HG02973 (cell line): ENCODE results near the gene AP3S2.
"Not testable (repeated sequence)": the region's sequence is repeated elsewhere in the genome, so short reads cannot be mapped to it uniquely, and the experiment has no call there.

Experiments used
- ATAC-seq: cut with Tn5 transposase; IDR thresholded peaks from one replicate; pipeline ENCODE4 v1.9.1; 2021; ENCODE audit warnings: moderate library complexity; ENCODE audit not compliant: unreplicated experiment

Gene AP3S2

DNA sequence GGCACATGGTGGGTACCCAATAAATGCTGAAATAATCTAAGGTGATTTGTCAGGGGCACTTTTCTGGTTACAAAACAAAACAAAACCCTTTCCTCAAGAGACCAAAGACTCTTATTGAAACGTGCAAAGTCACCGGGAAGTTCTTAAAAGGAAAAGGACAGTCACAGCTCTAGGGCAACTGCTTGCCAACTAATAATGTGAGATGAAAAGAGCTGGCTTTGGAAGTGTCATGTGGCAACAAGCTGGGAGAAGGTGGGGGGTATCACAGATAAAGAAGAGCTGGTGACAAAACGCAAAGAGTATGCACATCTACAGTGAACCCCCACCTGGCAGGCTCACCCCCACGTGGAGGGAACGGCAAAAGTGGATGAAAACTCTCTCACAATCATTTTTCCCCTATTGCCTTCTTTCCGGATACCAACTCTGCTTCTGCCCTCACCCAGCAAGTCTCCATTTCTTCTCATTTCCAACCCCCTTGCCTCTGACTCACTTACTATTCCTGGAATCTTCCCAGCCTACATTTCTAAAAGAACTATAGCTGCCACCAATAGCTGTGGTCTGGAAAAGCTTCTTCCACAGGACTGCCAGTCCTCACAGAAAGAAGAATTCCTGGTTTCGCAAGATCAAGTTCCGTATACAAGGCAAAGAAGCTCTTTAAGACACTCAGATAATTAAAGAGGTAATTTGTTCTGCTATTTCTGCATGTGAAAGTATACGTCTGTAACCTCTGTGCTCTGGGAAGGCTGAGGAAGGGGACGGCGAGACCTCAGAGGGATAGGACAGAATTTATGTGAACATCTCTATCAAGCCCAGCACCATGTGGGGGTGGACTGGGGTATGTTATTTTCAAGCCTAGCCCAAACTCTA lies 57.3 kb downstream of the AP3S2 start:
- no peak for ATAC-seq

DNA sequence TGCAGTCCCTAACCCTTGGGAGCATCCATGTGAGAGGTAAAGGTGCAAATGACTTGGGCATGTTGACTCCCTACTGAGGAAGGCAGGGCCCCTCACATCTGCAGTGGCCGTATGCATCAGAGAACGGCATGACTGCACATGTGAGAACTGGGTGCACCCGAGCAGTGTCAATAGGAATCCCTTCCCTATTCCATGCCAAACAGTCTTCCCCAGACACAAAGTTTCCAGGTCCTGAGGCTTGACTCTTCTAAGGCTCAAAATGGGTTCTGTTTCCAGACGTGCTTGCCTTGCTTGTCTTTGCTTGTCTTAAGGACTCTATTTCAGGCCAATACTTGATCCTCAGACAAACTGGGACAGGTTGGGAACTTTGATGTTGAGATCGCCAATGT lies 58.6 kb downstream of the AP3S2 start:
- ATAC-seq: no peak

GRCh38 chr15:89834465-89835175 lies 59.2 kb downstream of the AP3S2 start:
- not testable (repeated sequence) for ATAC-seq

GRCh38 chr15:89833966-89834365 lies 59.8 kb downstream of the AP3S2 start:
- ATAC-seq: no peak

DNA sequence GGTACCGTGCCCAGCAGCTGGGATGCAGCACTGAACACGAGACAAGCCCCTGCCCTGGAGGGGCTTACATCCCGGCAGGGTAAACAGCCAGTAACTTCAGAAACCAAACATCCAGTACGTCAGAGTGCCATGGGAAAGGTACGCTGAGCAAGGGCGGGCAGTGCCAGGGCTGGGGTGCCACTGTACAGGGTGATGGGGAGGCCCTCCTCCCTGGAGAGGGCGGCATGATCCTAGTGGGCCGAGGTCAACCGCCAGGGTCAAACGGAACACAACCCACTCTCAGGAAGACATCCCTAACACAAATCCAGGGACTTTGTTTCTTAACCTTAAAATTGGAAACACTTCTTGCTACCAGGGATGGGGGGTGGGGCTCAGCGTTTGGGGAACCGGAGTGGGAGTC lies 63.2 kb downstream of the AP3S2 start:
- ATAC-seq: no peak

DNA sequence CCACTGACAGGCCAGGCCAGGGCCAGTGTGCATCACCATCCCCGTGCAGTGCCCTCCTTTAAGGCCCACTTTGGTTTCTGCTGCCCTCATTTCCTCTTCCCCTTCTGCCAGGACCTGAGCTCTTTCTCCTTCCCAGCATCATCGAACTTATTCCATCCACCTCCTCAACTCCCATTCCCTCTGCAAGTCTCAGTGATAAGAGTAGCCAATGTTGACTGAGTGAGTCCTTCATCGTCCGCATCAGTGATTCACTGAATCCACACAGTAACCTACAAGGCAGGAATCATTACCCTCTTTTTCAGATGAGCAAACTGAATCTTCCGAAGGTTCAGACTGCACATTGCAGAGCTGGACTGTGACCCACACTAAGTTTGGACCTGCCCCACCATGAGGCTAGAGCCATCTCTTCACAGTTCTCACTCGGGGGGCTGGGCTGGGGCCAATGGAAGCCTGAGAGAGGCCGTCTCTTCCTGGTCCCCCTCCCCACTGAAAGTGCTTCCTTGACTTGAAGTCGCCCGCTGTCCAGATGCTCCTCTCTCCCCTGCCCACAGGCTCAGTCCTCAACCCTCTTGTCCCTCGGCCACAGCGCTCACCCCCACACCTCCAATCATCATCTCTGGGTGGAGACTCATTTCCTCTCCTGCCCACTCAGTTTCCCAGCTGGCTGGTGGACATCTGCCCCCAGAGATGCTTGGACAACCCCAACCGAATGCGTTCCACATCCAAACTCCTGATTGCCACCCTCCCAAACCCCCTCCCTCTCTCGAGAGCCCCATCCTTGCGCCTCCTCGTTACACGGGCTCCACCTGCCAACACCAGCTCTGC lies 64.0 kb downstream of the AP3S2 start:
- no peak for ATAC-seq

DNA sequence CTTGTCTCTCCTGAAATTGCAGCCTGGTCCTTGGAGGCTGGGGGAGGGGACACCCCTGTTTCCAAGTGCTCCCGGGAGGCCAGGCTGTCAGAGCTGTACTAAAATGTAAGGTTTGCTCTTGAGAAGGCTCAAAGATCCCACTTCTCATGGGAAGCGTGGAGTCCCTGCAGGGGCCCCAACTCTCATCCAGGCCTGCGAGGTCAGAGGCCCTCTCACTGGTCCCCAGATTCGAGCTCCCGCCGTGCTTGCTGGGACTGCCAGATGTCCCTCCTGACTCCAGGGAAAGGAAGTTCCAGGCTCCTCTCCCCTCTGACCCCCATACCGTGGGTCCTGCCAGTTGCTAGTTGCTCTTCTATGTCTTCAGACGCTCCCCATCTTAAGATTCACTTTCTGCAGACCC lies 64.6 kb downstream of the AP3S2 start:
- no peak for ATAC-seq

GRCh38 chr15:89828281-89829145 lies 65.3 kb downstream of the AP3S2 start:
- ATAC-seq: no peak

GRCh38 chr15:89827829-89828228 lies 66.0 kb downstream of the AP3S2 start:
- no peak for ATAC-seq

DNA sequence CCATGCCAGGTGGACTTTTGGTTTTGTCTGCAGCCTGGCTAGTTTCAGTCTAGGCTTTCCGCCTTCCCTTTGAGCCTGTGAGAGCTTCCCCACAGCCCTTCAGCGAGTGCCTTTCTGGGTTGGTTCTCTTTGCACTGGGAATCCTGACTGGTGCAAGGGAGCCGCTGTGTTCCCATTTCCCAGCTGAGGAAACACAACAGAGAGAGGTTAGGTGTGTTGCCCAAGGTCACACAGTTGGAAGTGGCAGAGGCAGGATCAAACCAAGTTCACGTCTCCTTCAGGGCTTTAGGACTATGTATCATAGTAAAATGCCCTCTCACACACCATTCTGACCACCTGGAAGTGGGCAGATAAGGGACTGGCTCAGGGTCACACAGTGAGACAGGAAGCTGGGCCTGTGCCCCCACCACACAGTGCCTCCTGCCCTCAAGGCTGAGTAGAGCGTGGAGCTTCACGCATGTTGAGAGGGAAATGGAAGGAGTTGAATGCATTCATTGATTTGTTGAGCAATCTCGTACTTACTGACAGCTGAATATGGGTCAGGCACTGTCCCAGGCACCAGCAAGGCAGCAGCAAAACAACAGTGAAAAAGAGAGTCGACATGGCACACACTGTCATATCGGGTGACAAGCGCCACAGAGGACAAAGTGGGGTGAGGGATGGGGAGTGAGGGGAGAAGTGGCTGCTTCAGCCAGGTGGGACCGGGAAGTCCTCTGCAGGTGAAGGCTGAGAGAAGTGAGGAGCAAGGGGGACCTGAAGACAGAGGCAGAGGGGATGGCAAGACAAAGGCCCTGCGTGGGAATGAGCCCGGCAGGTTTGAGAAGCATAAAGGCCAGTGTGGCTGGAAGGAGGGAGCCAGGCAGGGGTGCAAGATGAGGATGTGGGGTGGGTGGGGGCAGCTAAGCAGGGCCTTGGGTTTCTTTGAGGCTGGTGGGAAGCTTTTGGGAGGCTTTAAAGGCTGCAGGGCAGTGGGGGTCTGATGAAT lies 66.8 kb downstream of the AP3S2 start:
- ATAC-seq: no peak

GRCh38 chr15:89825271-89825940 lies 68.4 kb downstream of the AP3S2 start:
- no peak for ATAC-seq

- ATAC-seq: no peak
Observed at GRCh38 chr15:89824607-89824867, 69.3 kb downstream of the AP3S2 start.

DNA sequence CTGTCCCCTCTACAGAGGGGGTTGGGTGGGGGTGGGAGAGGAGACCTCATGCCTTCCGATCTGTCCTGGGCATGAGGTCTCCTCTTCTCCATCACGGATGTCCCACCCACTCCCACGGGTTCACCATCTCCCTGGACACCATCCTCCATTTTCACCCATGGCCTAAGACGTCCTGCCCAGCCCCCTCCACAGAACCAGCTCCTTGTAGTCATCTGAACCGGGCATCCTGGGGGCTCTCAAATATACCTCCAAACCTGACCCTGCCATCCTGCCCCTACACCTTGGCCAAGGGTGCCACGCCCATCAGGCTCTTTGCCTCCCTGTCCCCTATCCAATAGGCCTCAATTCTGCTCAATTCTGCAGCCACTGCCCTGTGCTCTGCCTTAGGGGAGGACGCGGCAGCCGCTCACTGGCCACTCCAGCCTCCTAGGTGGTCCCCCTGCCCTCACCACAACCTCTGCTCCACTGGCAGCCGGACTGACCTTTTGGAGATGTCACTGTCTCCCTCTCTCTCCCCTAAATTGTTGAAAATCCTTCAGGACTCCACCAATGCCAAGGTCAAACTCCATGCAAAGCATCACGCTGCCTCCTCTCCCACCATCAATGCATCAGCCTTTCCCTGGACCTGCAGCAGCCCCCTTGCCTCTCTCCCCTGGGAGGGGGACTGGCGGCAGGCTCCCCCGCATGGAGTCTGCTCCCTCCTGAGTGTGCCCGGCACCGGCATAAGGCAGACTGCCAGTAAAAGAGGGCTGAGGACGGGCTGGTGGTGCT lies 69.8 kb downstream of the AP3S2 start:
- no peak for ATAC-seq

- no peak for ATAC-seq
Observed at GRCh38 chr15:89822951-89823711, 70.7 kb downstream of the AP3S2 start.

GRCh38 chr15:89822611-89822950 lies 71.2 kb downstream of the AP3S2 start:
- ATAC-seq: no peak

- ATAC-seq: no peak
Observed at GRCh38 chr15:89822026-89822425, 71.8 kb downstream of the AP3S2 start.

GRCh38 chr15:89820666-89821611 lies 72.9 kb downstream of the AP3S2 start:
- ATAC-seq: no peak
